HG02588 (cell line): ENCODE measurements around the gene ACD.

Experiments
- ATAC-seq: cut with Tn5 transposase; IDR thresholded peaks from one replicate; pipeline ENCODE4 v1.9.1; 2021; ENCODE audit warnings: mild to moderate bottlenecking, moderate library complexity; ENCODE audit not compliant: unreplicated experiment

Gene ACD

GRCh38 chr16:67662653-67663010 lies 2.6 kb upstream of the ACD start:
- no peak for ATAC-seq

GRCh38 chr16:67661886-67662652 lies 2.0 kb upstream of the ACD start:
- no peak for ATAC-seq

GRCh38 chr16:67661101-67661761 lies 1.2 kb upstream of the ACD start:
- ATAC-seq, result no peak

GRCh38 chr16:67660564-67661028 lies 536 bp upstream of the ACD start, which contains the start of gene PARD6A:
PARD6A (plus strand) TSS chr16:67660960; CDS start chr16:67661039, 79 bp downstream.
- peak; percentile 72 for ATAC-seq

- no peak for ATAC-seq
These were observed 998 bp downstream of the ACD start for GRCh38 chr16:67658849-67659674.

GRCh38 chr16:67657751-67658518 lies 2.1 kb downstream of the ACD start:
- no peak for ATAC-seq

- no peak for ATAC-seq
These were observed 2.9 kb downstream of the ACD start for GRCh38 chr16:67657017-67657608.

GRCh38 chr16:67656344-67657016 lies 3.6 kb downstream of the ACD start:
- no peak for ATAC-seq

GRCh38 chr16:67655363-67655762 lies 4.7 kb downstream of the ACD start:
- no peak for ATAC-seq

- no peak for ATAC-seq
These were observed 5.6 kb downstream of the ACD start for GRCh38 chr16:67654403-67654911.

- no peak for ATAC-seq
These were observed 6.2 kb downstream of the ACD start for GRCh38 chr16:67653789-67654402.

- no peak for ATAC-seq
These were observed 6.8 kb downstream of the ACD start for GRCh38 chr16:67653128-67653788.

GRCh38 chr16:67652578-67653127 lies 7.4 kb downstream of the ACD start:
- no peak for ATAC-seq

GRCh38 chr16:67651847-67652246 lies 8.2 kb downstream of the ACD start:
- no peak for ATAC-seq

- no peak for ATAC-seq
These were observed 9.0 kb downstream of the ACD start for GRCh38 chr16:67651039-67651438.

- ATAC-seq, result no peak
These were observed 10.0 kb downstream of the ACD start for GRCh38 chr16:67650023-67650422.

- ATAC-seq, result no peak
These were observed 10.5 kb downstream of the ACD start for GRCh38 chr16:67649494-67649931.

- ATAC-seq, result no peak
These were observed 11.2 kb downstream of the ACD start for GRCh38 chr16:67648764-67649407.
